ENCODE results near the gene L3HYPDH. TPM values are rescaled to one million over a fixed set of nuclear protein-coding genes. Genes with fewer than 3 reads are reported as not detected.

L3HYPDH gene
- total RNA-seq, 2 experiments from 2014 or later: 12.3 to 14.6 TPM

- Mint-ChIP-seq H3K9me3 (no peaks in the 10 kb centered on the region), H3K36me3 (ENCODE audit: low read depth) (no peaks in the 10 kb centered on the region), H3K4me3 (no peak overlapping the region), H3K4me1 (ENCODE audit: low read depth) (no peaks in the 10 kb centered on the region), H3K27ac (no peak overlapping the region), H3K27me3 (no peaks in the 10 kb centered on the region)
- intact Hi-C loops (cut with micrococcal nuclease): no loop called here
- no peak for ATAC-seq
- no peak for DNase-seq
- no peak for TF ChIP-seq CTCF (IDR thresholded peaks at IDR 0.05)
- ChIA-PET POLR2A (interaction anchor here (0.6 kb wide), 1 partner anchor 66 kb away, joined by 3 read pairs; no protein-coding TSS in a partner anchor), CTCF (interaction anchor here (0.6 to 2.0 kb wide), 2 partner anchors 9 to 39 kb away, joined by 3 to 9 read pairs; no protein-coding TSS in a partner anchor)
Measured at GRCh38 chr14:59435101-59435500, 49.1 kb downstream of the L3HYPDH start.

- DNase-seq (no peak), ATAC-seq (no peak)
- H3K27me3 Mint-ChIP-seq: peaks cover 1% of the 10 kb centered on the region
- H3K4me1 Mint-ChIP-seq (ENCODE audit: low read depth): peaks cover 6% of the 10 kb centered on the region
- no peaks in the 10 kb centered on the region for H3K9me3 Mint-ChIP-seq
- POLR2A ChIA-PET: no interaction called here
- H3K27ac Mint-ChIP-seq: no peak overlapping the region
- CTCF ChIA-PET: interaction anchor here (2.1 kb wide), 1 partner anchor 14 kb away, joined by 7 read pairs; no protein-coding TSS in a partner anchor
- H3K4me3 Mint-ChIP-seq: no peak overlapping the region
- H3K36me3 Mint-ChIP-seq (ENCODE audit: low read depth): no peaks in the 10 kb centered on the region
- intact Hi-C loops (cut with micrococcal nuclease): no loop called here
- TF ChIP-seq CTCF (IDR thresholded peaks at IDR 0.05): no peak
Measured at GRCh38 chr14:59429790-59430189, 54.4 kb downstream of the L3HYPDH start.

- intact Hi-C loops (cut with micrococcal nuclease): no loop called here
- Mint-ChIP-seq H3K27me3 (peaks cover 2% of the 10 kb centered on the region), H3K4me3 (no peak overlapping the region), H3K36me3 (ENCODE audit: low read depth) (no peaks in the 10 kb centered on the region), H3K27ac (peak overlapping the region; percentile 10), H3K4me1 (ENCODE audit: low read depth) (peaks cover 6% of the 10 kb centered on the region), H3K9me3 (no peaks in the 10 kb centered on the region)
- ChIA-PET POLR2A (no interaction called here), CTCF (interaction anchor here (1.2 to 2.1 kb wide), 2 partner anchors 15 to 302 kb away, joined by 4 to 7 read pairs; no protein-coding TSS in a partner anchor)
- peak; percentile 16 for DNase-seq
- peak; percentile 70 for ATAC-seq
- no peak for TF ChIP-seq CTCF (IDR thresholded peaks at IDR 0.05)
Measured at GRCh38 chr14:59428581-59429012, 55.6 kb downstream of the L3HYPDH start.

- Mint-ChIP-seq H3K27me3 (peaks cover 2% of the 10 kb centered on the region), H3K4me1 (ENCODE audit: low read depth) (peaks cover 6% of the 10 kb centered on the region), H3K36me3 (ENCODE audit: low read depth) (no peaks in the 10 kb centered on the region), H3K27ac (peak overlapping the region; percentile 10), H3K4me3 (no peak overlapping the region), H3K9me3 (no peaks in the 10 kb centered on the region)
- DNase-seq: peak; percentile 11
- TF ChIP-seq CTCF (IDR thresholded peaks at IDR 0.05): no peak
- ChIA-PET POLR2A (no interaction called here), CTCF (interaction anchor here (1.2 to 2.1 kb wide), 2 partner anchors 16 to 301 kb away, joined by 4 to 7 read pairs; no protein-coding TSS in a partner anchor)
- intact Hi-C loops (cut with micrococcal nuclease): no loop called here
- peak; percentile 74 for ATAC-seq
Measured at GRCh38 chr14:59427653-59428580, 56.3 kb downstream of the L3HYPDH start.

Data from activated CD8-positive, alpha-beta T cell treated with anti-CD3 and anti-CD28 coated beads for 36 hours (primary cell).